Measurements from ENCODE around the gene DLGAP3.

DNA sequence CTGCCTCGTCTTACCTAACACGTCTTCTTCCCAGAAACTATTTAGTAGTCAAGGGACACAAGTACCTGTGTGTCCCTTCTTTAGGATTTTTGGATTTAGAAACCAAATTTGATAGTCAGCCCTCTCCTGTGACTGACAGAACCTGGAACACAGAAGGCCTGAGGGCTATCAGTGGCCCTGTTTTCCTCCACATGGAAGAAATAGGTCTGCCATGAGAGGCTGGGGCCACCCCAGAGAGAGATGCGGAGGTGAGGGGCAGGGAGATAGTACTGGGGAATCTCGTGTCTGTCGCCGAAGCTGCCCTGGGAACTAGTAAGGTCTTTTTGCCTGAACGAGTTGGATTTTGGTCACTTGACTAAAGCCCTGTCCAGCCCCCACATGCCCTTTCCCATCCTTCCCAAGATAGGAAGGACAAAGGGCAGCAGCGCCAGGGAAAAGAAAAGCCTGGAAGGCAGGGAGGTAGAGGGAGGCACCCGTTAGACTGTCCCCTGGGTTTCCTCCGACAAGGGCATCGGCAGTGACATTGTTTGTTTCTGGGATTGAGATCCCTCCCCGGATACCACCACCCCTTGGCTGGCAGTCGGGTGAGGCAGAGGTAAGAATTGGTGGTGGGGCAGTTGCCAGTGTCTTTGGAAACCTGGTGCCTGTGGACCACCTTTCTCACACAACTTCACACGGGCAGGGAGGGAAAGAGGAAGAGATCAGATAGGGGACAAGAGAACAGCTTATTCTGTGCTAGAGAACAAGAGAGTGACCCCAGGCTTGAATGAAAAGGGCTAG, 89.7 kb downstream of the DLGAP3 start:
- no peak for TF ChIP-seq POLR2A (IDR thresholded peaks at IDR 0.05; ENCODE audit: low read depth, low read length)
- TF ChIP-seq POLR2AphosphoS5 (IDR thresholded peaks at IDR 0.05; ENCODE audit: low read depth, low read length), result no peak
- no peak for TF ChIP-seq TAF1 (IDR thresholded peaks at IDR 0.05; ENCODE audit: low read depth, low read length)
- TF ChIP-seq POU2F2 (IDR thresholded peaks at IDR 0.05; ENCODE audit: low read depth, low read length), result no peak
- TF ChIP-seq PAX5 (IDR thresholded peaks at IDR 0.05; ENCODE audit: insufficient read depth, low read length, severe bottlenecking), result no peak
